Stimulated activated CD4-positive, alpha-beta T cell treated with anti-CD3 and anti-CD28 coated beads, Interleukin-15, amount 100 ng/mL, for 48 hours (primary cell): ENCODE measurements around the gene AIFM1.
A peak's percentile ranks its signal among the peaks of the same experiment; 100 is the strongest.

Experiments
- DNase-seq, 2 donors: peaks; one replicate each; pipeline ENCODE4 v3.0.0-alpha.2; 2020; ENCODE audit warnings: low read depth in 2 of 2

Gene AIFM1

DNA sequence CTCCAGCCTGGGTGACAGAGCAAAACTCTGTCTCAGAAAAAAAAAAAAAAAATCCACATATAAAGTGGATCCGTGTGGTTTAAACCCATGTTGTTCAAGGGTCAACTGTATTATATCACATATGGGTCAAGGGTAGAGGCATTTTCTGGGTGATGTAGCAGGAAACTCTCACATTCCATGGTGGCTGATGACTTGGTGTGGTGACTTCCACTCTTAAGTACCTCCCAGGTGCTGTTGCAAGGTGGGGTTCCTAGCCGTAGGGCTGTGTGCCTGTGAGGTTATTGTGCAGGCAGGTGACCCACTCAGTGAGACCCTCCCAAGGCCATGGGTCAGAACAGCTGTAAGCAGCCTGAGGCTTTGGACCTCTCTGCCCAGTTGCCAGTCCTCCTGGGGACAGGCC is 72.4 kb downstream of the AIFM1 start:
- DNase-seq = no peak

GRCh38 chrX:130091980-130092522 is 73.6 kb downstream of the AIFM1 start:
- peak; percentile 77 to 85 for DNase-seq

DNA sequence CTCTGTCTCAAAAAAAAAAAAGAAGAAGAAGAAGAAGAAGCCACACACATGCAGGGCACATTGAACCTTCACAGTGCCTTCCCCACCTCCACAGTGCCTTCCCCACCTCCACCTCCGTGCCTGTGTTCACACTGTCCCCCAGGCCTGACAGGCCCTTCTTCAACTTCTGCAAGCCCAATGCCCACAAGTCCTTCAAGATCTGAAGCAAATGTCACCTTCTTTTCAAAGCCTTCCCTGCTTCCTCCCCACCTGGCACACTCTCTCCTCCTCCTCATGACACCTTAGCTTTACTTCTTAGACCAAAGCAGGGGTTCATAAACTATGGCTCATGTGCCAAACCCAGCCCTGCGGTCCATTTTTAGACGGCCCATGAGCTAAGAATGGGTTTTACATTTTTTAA is 75.3 kb downstream of the AIFM1 start:
- DNase-seq = no peak

- DNase-seq = peak in 1 of 2 donors; percentile 49
These were observed 79.0 kb downstream of the AIFM1 start for GRCh38 chrX:130086447-130087206.

DNA sequence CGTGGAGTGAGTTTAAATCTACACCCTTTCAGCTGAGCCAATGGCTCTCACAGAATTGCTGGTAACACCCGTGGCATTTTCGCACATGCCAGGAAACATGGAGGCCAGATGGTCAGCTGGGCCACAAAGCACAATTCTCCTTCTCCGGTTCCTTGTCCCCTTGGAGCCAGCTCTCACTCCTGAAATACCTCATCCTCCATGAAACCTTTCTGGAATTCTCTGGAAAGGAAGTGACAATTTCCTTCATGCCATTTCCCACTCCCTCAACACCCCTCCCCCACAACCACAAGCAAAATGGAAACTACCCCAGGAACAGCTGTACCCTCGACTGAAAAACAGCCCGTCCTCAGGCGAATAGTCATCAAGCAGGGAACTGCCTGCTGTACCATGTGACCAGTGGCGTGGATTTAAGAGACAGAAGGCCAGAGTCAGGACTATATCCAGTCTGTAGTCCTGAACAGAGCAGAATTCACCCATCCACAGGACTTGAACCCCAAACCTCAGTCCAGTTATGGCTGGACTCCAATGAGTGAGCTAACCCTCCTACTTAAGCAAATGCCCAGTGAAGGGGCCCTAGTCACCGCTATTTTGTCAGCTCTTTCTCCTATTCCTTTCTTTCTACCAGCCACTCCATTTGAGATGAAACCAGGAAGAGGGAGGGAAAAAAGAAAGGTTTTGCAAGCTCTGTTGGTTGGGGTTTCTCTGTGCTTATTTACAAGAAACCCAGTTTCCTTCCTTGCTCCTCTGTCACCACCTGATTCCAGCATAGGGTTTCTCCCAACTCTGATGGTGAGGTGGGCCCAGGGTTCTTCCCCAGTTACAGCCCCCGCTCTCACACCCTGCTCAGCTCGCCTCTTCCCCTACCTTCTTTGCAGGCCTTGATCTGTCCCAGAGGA is 79.8 kb downstream of the AIFM1 start:
- DNase-seq = no peak

- no peak for DNase-seq
These were observed 80.9 kb downstream of the AIFM1 start for GRCh38 chrX:130084631-130085237.

GRCh38 chrX:130083656-130084382 is 81.8 kb downstream of the AIFM1 start:
- DNase-seq = no peak

DNA sequence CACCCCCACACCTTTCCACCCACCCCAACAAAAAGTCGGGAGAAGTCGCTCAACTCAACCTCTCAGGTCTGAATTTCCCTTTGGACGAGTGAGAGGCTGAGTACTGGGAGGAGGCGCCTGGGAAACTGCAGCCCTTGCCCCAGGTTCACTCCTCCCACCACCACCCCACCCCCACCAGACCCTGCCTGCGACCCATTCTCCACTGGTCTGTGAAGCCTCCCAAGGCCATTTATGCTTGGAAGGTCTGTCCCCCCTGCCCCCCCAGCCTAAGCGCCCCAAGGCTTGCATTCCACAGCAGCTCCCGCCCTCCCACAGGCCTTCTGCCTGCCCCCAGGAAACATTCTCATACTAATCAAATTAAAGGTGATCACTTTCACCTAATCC is 82.5 kb downstream of the AIFM1 start:
- no peak for DNase-seq

DNA sequence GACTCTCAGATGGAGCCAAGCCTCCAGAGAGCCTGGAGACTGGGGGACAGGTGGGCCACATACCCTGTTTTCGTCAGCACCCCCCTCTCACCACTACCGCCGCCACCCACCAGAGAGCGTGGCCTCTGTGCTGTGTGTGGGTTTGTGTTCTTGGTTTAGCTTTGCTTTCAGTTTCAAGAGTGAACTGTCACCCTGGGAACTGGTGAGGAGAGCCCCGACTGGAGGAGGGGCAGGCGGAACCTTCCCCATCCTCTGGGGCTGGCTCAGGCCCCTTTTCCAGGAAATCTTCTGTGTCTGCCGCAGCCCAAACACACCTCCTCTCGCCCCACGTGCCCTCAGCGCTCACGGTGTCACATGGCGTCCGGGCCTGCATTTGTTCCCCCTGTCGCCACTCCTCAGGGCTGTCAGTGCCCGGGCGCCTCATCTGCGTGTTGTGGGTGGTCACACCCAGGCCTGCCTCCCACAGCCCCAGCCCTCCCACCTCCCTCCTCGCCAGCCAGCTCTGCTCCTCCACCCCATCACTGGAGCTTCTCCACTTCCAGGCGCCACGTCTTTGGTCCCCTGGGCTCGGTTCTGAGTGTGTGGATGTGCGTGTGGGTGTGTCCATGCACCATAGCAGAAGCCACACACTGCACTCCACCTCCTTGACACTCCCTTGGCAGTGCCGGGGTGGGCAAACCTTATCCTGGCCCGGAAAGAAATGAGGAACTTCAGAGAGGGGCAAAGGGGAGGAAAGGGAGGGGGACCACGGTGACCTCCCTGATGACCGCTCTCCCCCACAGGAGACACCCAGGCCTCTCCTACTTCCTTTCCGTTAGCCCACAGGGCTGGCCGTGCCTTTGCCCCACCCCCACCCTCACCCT is 83.2 kb downstream of the AIFM1 start:
- peak; percentile 65 to 71 for DNase-seq

- no peak for DNase-seq
These were observed 84.1 kb downstream of the AIFM1 start for GRCh38 chrX:130081421-130082045.

GRCh38 chrX:130080791-130081367 is 84.8 kb downstream of the AIFM1 start:
- no peak for DNase-seq

- peak in 1 of 2 donors; percentile 44 for DNase-seq
These were observed 85.7 kb downstream of the AIFM1 start for GRCh38 chrX:130079824-130080406.
